Left cardiac atrium (tissue), 4 donors: ENCODE measurements around the gene SNX8. TPM values are rescaled to one million over a fixed set of nuclear protein-coding genes. Genes with fewer than 3 reads are reported as not detected.
"Not testable (repeated sequence)": the region's sequence is repeated elsewhere in the genome, so short reads cannot be mapped to it uniquely, and the experiment has no call there.

ENCODE experiments used
- ATAC-seq, 2 donors: fragments of 200-7000 bp; cut with Tn5 transposase; one replicate each; pipeline ENCODE4 v1.9.1; 2020; ENCODE audit warnings: mild to moderate bottlenecking in 2 of 2, moderate library complexity in 2 of 2
- DNase-seq: peaks from one replicate; pipeline ENCODE4 v3.0.0-alpha.2; 2020
- intact Hi-C, 2 donors: fragments of 100-400 bp; cut with DNase I; formaldehyde crosslinking; loops; one replicate each; pipeline versions ENCODE4 v1.14.1 to v1.15.1; 2022 to 2023
- total RNA-seq, 2 donors: library from RNA; stranded (reverse); fragmentation: NEBNext Ultra II Directional; extraction: Animal tissue kit (Norgen Biotek cat#: 25700); gene quantifications; one replicate each; pipeline ENCODE4 v1.2.1, GENCODE V29; 2021
- donor health status: DM: no; HTN: yes; CAD: no.
- donor health status: DM: no; HTN: yes; CAD: no; lungs with severe emphysema.
- donor health status: DM: yes; HTN: yes; CAD: no.
- donor health status: Dilated cardiomyopathy.

The SNX8 gene
- total RNA-seq, 2 donors from 2014 or later = 31.3 to 38.5 TPM

GRCh38 chr7:2274666-2275065, 39.6 kb downstream of the SNX8 start:
- ATAC-seq (no peak), DNase-seq (no peak)
- intact Hi-C loops = no loop called here

- DNase-seq (no peak), ATAC-seq (no peak)
- intact Hi-C loops = no loop called here
Observed at GRCh38 chr7:2273866-2274265, 40.4 kb downstream of the SNX8 start.

DNA sequence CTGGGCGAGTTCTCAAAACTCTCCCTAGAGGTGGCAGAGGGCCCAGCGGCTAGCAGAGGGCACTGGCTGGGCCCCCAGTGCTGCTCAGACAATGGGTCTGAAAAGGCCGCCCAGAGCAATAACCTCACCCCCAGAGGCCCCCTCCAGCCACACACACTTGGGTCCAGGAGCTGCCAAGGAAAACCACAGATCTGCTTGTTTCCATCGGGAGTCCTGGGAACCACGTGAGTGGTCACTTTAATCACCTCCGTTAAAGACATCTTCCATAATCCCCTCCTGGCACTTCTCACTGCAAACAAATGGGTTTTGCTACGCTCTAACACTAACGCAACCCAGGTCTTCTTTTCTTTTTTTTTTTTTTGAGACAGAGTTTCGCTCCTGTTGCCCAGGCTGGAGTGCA, 42.2 kb downstream of the SNX8 start:
- DNase-seq (no peak), ATAC-seq (no peak)
- intact Hi-C loops = no loop called here

DNA sequence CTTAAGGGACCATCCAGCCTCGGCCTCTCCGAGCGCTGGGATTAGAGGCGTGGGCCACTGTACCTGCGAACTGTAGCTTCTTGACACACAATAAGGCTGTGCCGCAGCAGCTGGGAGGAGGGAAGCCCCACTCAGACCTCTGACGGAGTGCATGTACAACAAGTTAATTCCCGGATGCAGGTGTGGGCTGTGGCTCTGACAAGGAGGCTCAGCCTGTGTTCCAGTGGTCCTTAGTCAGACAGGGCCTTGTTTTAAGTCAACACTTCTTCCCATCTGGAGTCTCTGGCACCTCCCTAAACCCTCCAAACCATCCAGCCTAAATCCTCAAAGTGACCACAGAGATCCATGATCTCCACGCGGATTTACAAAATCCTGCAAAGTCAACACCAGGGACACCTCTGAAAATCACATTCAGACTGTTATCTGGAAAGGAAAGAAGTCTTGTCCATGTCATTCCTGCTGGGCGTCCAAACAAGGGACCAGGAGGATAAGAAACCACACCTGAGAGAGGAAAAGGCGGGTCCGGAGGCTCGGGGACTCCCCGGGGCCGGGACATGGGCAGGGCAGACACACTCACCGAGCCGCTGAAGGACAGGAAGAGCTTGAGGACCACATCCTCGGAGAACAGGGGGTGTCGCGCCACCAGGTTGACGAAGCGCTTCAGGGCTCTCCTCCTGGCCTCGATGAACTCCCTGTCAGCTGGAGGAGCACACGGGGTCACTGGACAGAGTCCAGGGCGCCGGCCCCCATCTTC, 42.8 kb downstream of the SNX8 start:
- DNase-seq (no peak), ATAC-seq (no peak)
- intact Hi-C loops = no loop called here

GRCh38 chr7:2270495-2270894, 43.7 kb downstream of the SNX8 start:
- DNase-seq = no peak
- intact Hi-C loops = no loop called here
- no peak for ATAC-seq

DNA sequence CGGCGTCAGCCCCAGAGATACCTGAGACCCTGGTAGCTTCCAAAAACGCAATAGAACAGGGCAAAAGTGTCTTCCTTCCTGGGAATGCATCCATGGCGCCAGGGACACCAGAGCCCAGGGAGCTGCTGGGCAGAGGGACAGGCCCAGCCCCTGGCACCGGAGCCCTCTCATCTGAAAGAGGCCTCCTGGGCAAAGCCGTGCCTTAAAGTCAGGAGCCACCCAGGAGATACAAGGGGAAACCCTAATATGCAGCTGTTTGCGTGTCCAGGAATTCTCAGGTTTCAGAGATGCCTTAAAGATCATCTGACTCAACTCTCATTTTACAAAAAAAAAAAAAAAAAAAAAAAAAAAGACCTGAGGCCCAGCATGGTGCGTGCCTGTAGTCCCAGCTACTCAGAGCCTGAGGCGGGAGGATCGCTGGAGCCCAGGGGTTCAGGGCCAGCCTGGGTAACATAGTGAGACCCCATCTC, 44.2 kb downstream of the SNX8 start:
- intact Hi-C loops = no loop called here
- no peak for ATAC-seq
- DNase-seq = no peak

DNA sequence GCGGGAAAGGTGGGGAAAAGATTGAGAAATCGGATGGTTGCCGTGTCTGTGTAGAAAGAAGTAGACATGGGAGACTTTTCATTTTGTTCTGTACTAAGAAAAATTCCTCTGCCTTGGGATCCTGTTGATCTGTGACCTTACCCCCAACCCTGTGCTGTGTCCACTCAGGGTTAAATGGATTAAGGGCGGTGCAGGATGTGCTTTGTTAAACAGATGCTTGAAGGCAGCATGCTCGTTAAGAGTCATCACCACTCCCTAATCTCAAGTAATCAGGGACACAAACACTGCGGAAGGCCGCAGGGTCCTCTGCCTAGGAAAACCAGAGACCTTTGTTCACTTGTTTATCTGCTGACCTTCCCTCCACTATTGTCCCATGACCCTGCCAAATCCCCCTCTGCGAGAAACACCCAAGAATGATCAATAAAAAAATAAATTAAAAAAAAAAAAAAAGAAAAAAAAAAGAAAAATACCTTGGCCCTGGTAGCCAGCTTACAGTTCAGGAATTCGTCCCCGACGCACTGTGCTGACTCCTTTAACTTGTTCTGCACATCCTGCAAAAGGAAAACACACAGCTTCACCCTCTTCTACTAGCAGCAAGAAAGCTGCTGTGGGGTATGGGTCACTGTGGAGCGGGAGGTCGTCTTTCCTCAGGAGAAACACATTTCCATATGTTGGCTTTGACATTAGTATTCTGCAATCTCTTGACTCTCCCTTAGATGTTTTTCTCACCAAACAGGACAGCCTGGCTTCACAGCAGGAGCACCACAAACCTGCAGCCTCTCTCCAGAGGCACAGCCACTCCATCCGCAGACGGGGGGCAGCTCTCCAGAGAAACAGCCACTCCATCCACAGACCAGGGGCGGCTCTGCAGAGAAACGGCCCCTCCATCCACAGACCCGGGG, 44.9 kb downstream of the SNX8 start:
- intact Hi-C loops, DNase-seq, ATAC-seq: not testable (repeated sequence)

GRCh38 chr7:2266911-2267310, 47.3 kb downstream of the SNX8 start:
- intact Hi-C loops = no loop called here
- ATAC-seq = no peak
- no peak for DNase-seq

DNA sequence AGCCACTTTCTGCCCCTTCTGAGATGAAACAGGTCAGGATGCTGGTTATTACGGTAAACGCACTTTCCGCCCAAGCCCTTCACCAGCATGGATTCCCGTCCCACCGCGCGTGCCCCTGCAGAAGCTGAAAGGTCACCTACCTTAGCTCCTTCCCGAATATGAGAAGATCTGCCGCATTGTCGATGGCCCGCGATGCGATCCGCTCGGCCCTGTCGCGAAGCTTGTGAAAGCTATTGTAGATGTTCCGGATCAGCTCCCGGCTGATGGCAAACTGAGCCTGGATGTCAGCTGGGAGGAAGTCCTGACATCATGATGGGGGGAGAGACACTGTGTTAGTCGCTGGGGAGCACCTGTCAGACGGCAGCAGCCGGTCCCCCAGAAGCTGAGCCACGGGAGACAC, 50.1 kb downstream of the SNX8 start:
- ATAC-seq (no peak), DNase-seq (no peak)
- intact Hi-C loops = no loop called here

DNA sequence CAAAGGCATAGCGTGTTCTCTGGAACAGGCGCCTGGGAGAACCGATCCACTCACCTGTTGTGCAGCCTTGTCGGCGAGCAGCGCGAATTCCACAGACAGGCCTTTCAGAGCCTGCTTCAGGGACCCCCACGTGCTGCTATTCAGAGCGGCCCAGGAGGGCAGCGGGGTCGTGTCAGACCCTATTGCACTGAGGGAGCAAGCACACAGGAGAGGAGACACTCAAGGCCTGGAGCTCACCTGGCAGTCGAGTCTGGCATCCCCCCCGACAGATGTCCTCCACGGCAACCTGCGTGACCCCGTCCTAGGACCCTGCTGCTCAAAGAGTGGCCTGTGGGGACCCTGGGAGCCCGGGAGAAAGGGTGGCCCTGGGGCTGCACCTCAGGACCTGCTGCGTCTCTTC, 51.1 kb downstream of the SNX8 start:
- ATAC-seq (no peak), DNase-seq (no peak)
- intact Hi-C loops = no loop called here

GRCh38 chr7:2261611-2262010, 52.6 kb downstream of the SNX8 start:
- intact Hi-C loops = no loop called here
- ATAC-seq (no peak), DNase-seq (no peak)

DNA sequence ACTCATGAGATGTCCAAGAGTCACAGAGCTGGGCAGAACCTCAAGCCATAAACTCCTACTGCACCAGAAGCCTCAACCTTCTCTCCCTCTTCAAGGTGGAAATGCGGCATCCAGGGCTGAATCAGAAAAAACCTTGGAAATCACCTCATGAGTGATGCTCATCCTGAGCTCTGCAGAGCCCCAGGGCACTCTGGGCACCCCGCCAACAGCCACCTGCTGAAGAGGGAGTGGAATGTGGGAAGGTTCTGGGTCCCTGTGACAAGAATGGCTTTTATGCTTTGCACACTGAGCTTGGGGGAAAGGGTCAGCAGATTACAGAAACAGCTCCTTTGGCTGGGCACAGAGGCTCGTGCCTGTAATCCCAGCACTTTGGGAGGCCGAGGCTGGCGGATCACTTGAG, 53.4 kb downstream of the SNX8 start:
- DNase-seq (no peak), ATAC-seq (no peak)
- intact Hi-C loops = no loop called here

GRCh38 chr7:2259480-2259879, 54.8 kb downstream of the SNX8 start:
- intact Hi-C loops = no loop called here

GRCh38 chr7:2258661-2259365, 55.4 kb downstream of the SNX8 start:
- ATAC-seq (no peak), DNase-seq (no peak)
- intact Hi-C loops = no loop called here

More at GRCh38 chr7:2259480-2259879, 54.8 kb downstream of the SNX8 start:
- no peak for DNase-seq
- ATAC-seq = no peak

DNA sequence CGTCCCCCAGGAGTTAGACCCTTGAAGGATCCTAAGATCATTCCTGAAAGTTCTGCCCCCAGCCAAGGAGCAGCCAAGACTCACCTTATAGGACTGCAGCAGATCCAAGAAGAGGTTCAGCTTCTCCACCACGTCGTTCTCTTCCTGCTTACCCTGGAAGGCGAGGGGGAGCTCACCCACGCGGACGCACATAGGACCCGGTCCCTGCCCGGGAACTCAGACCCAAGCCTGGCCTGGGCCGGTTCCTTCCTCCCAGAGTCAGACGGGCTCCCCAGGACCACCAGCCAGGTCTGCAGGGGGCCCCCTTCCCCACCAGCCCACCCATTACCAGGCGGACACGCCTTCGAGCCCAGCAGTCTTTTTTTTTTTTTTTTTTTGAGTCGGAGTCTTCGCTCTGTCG, 56.6 kb downstream of the SNX8 start:
- intact Hi-C loops = no loop called here
- DNase-seq (no peak), ATAC-seq (no peak)

DNA sequence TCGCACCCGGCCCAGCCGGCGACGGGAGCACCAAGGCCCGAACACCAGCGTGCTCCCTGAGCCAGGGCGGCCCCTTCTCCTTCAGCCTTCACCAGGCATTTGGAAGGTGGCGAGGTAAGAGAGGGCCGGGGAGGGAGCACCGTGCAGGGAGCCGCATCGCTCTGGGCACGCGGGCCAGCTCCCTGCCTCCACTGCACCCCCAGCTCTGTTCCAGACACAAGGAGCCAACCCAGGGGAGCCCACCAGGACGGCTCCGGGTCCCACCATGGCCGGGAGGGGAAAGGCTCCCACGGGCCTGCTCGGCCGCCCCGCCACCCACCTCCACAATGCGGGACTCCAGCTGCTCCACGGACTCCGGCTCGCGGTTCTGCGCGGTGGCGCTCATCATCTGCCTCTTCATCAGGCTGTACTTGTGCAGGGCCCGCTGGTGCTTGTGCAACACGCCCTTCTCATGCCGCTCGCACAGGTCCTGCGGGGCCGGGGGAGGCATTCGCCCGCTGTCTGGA, 57.1 kb downstream of the SNX8 start:
- no peak for ATAC-seq
- no peak for DNase-seq
- intact Hi-C loops = no loop called here

DNA sequence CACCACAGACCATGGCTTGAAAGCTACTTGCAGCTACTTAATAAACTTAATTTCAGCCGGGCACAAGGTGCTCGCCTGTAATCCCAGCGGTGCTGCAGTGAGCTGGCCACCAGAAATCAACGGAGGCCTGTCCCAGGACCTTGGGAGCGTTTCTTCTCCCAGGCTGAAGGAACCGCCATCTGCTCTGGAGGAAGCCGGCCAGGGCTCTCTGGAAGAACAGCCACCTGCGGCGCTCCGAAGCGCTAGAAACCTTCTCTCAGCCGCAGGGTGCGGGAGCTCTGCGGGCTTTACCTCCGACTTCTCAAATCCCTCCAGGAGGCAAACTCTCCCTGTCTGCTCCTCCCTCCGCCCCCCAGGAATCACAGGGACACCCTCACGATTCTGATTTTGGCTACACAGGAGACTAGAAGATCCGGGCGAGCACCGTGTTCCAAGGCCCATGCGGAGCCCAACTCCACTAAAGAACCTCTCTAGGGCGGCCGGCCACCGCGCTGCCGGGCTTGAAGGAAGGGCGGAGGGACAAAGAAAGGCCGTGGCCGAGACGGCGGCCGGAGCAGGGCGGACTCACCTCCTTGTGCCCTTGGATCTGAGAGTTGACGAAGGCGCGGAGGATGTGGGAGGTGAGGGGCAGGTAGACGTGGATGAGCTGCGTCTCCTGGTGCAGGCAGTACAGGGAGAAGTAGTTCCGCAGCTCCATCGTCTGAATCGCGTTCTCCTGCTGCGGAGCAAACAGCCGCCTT, 57.8 kb downstream of the SNX8 start:
- intact Hi-C loops = no loop called here
- no peak for ATAC-seq
- DNase-seq = no peak

- intact Hi-C loops = no loop called here
- DNase-seq = no peak
- no peak for ATAC-seq
Observed at GRCh38 chr7:2255145-2256139, 58.8 kb downstream of the SNX8 start.
